HCT116 (cell line): Measurements from ENCODE around the gene CCS. TPM values are rescaled to one million over a fixed set of nuclear protein-coding genes. Genes with fewer than 3 reads are reported as not detected.

Source experiments
- ATAC-seq: fragments of 200-7000 bp; cut with Tn5 transposase; 2 replicates; pipeline ENCODE4 v1.9.1; 2020; ENCODE audit warnings: mild to moderate bottlenecking, moderate library complexity
- BruUV-seq: library from RNA; stranded (reverse); fragments of 400-500 nt; replicated peaks from 2 replicates; lab custom pipeline; 2021; lab: Mats Ljungman, UMichigan
- CTCF ChIA-PET: fragments of 300-600 bp; sonication (Branson Sonifier 250); formaldehyde crosslinking; loops from one replicate; lab custom pipeline; 2021; ENCODE audit warnings: antibody characterized with exemption; lab: Charles Lee
- POLR2A ChIA-PET: fragments of 300-600, 350-600 bp; sonication (Branson Sonifier 250); formaldehyde crosslinking; loops from one replicate; lab custom pipeline; 2021; ENCODE audit warnings: antibody characterized with exemption; lab: Charles Lee
- RAD21 ChIA-PET, 2 experiments: fragments of 300-600 bp; sonication (Branson Sonifier 250); formaldehyde crosslinking; loops; one replicate each; lab custom pipeline; 2023; ENCODE audit warnings: low total read pairs in 2 of 2; ENCODE audit not compliant: uncharacterized antibody in 2 of 2, unreplicated experiment in 2 of 2, low non-redundant PET in 1 of 2; lab: Charles Lee
- DNase-seq: peaks from one replicate; pipeline ENCODE4 v3.0.0-alpha.2; 2010; ENCODE audit warnings: low read depth, low spot score
- H2AFZ ChIP-seq: fragments of 200-600 bp; shearing (Covaris generic), sonication (generic); 2 replicates; pipeline ENCODE4 v1.6.1; 2017; ENCODE audit warnings: low read depth, mixed run types, mixed read lengths, antibody characterized with exemption, low read length; ENCODE audit not compliant: poor library complexity, severe bottlenecking
- H3K27ac ChIP-seq: 2 replicates; pipeline ENCODE4 v1.5.1; 2012; ENCODE audit warnings: low read depth, low read length
- H3K27me3 ChIP-seq: fragments of 200-600 bp; sonication (generic); 2 replicates; pipeline ENCODE4 v1.6.1; 2016; ENCODE audit warnings: mixed run types, low read length, mixed read lengths; ENCODE audit not compliant: insufficient read depth
- H3K36me3 ChIP-seq, 2 experiments: fragments of 200-500 bp in 1 of 2; fragments of 200-600 bp in 1 of 2; sonication (Bioruptor generic) in 1 of 2; sonication (generic) in 1 of 2; 2 replicates each; pipeline versions ENCODE4 v1.5.1 to v1.6.1; 2014 to 2016; ENCODE audit warnings: low read length in 2 of 2, inconsistent platforms in 1 of 2, mixed read lengths in 1 of 2, mixed run types in 1 of 2; ENCODE audit not compliant: insufficient read depth in 2 of 2, control insufficient read depth in 1 of 2
- H3K4me1 ChIP-seq, 2 experiments: fragments of 200-600 bp in 1 of 2; sonication (generic) in 1 of 2; 2 replicates each; pipeline versions ENCODE4 v1.5.1 to v1.6.1; 2012 to 2017; ENCODE audit warnings: low read length in 2 of 2, inconsistent platforms in 1 of 2, mild to moderate bottlenecking in 1 of 2, mixed read lengths in 1 of 2, mixed run types in 1 of 2, moderate library complexity in 1 of 2; ENCODE audit not compliant: insufficient read depth in 2 of 2, control insufficient read depth in 1 of 2
- H3K4me2 ChIP-seq: fragments of 200-600 bp; sonication (generic); 2 replicates; pipeline ENCODE4 v1.6.1; 2017; ENCODE audit warnings: mixed run types, low read length, mixed read lengths
- H3K4me3 ChIP-seq, 2 experiments: fragments of 200-600 bp in 1 of 2; sonication (generic) in 1 of 2; replicated peaks in 1 of 2; 2 replicates each; pipeline ENCODE4 v1.5.1; 2011 to 2016; ENCODE audit warnings: low read length in 2 of 2, control low read depth in 1 of 2, low read depth in 1 of 2, mild to moderate bottlenecking in 1 of 2, mixed read lengths in 1 of 2, mixed run types in 1 of 2
- H3K79me2 ChIP-seq: fragments of 200-600 bp; sonication (generic); 2 replicates; pipeline ENCODE4 v1.6.1; 2017; ENCODE audit warnings: mild to moderate bottlenecking, mixed run types, low read length, moderate library complexity, mixed read lengths; ENCODE audit not compliant: insufficient read depth
- H3K9ac ChIP-seq: fragments of 200-600 bp; sonication (generic); 2 replicates; pipeline ENCODE4 v1.6.1; 2016; ENCODE audit warnings: low read length, mixed read lengths
- H3K9me2 ChIP-seq: fragments of 200-600 bp; sonication (generic), shearing (Covaris generic); 2 replicates; pipeline ENCODE4 v1.6.1; 2017; ENCODE audit warnings: mixed run types, mild to moderate bottlenecking, moderate library complexity; ENCODE audit not compliant: insufficient read depth
- H3K9me3 ChIP-seq, 2 experiments: fragments of 200-500 bp in 1 of 2; fragments of 200-600 bp in 1 of 2; sonication (Bioruptor generic) in 1 of 2; sonication (generic) in 1 of 2; 2 replicates each; pipeline ENCODE4 v1.6.1; 2014 to 2017; ENCODE audit warnings: low read length in 2 of 2, mixed read lengths in 2 of 2, inconsistent platforms in 1 of 2, low read depth in 1 of 2, mild to moderate bottlenecking in 1 of 2, mixed run types in 1 of 2, moderate library complexity in 1 of 2; ENCODE audit not compliant: control insufficient read depth in 1 of 2, insufficient read depth in 1 of 2
- H4K20me1 ChIP-seq: fragments of 200-600 bp; sonication (generic), shearing (Covaris generic); 2 replicates; pipeline ENCODE4 v1.6.1; 2017; ENCODE audit warnings: mixed run types, mild to moderate bottlenecking, moderate library complexity; ENCODE audit not compliant: insufficient read depth
- CBX3 ChIP-seq: IDR thresholded peaks from 2 replicates; pipeline ENCODE4 v1.6.1; 2012; ENCODE audit warnings: low read depth
- EGR1 ChIP-seq: IDR thresholded peaks from 2 replicates; pipeline ENCODE4 v1.6.1; 2012; ENCODE audit warnings: low read depth
- EZH2 ChIP-seq: fragments of 200-600 bp; sonication (generic); IDR thresholded peaks from 2 replicates; pipeline ENCODE4 v1.6.1; 2017; ENCODE audit warnings: antibody characterized with exemption, mixed run types
- FOSL1 ChIP-seq: IDR thresholded peaks from 2 replicates; pipeline ENCODE4 v1.6.1; 2012; ENCODE audit warnings: low read depth
- JUND ChIP-seq: IDR thresholded peaks from 2 replicates; pipeline ENCODE4 v1.6.1; 2012
- POLR2A ChIP-seq: IDR thresholded peaks from 2 replicates; pipeline ENCODE4 v1.7.0; 2011; ENCODE audit warnings: borderline replicate concordance; ENCODE audit not compliant: insufficient read depth, insufficient read length; ENCODE audit errors: extremely low read depth
- RAD21 ChIP-seq: IDR thresholded peaks from 2 replicates; pipeline ENCODE4 v1.6.1; 2012; ENCODE audit warnings: low read depth, mild to moderate bottlenecking
- SIN3A ChIP-seq: IDR thresholded peaks from 2 replicates; pipeline ENCODE4 v1.6.1; 2012; ENCODE audit warnings: low read depth
- SRF ChIP-seq: IDR thresholded peaks from 2 replicates; pipeline ENCODE4 v1.6.1; 2012; ENCODE audit warnings: low read depth
- ZFX ChIP-seq: fragments of 450-650 bp; IDR thresholded peaks from 2 replicates; pipeline ENCODE4 v1.6.1; 2017
- ZNF274 ChIP-seq: fragments of 200-500 bp; sonication (Bioruptor generic); IDR thresholded peaks from 2 replicates; pipeline ENCODE4 v1.6.1; 2014; ENCODE audit warnings: mild to moderate bottlenecking, low read depth, low read length, inconsistent platforms
- intact Hi-C: fragments of 100-400 bp; cut with micrococcal nuclease; formaldehyde crosslinking; loops from 2 replicates; pipeline ENCODE4 v1.10.0; 2022
- total RNA-seq: library from RNA; stranded (reverse); gene quantifications from one replicate; pipeline ENCODE4 v1.2.1, GENCODE V29; 2021; ENCODE audit not compliant: unreplicated experiment
- TF ChIP-seq, protein P1 (sequence below): IDR thresholded peaks from 2 replicates; pipeline ENCODE4 v1.6.1; 2011; ENCODE audit warnings: mild to moderate bottlenecking, low read length, moderate library complexity; ENCODE audit not compliant: insufficient replicate concordance; ENCODE audit errors: extremely low read depth
- TF ChIP-seq, protein P2 (sequence below): IDR thresholded peaks from 2 replicates; pipeline ENCODE4 v1.6.1; 2012
- TF ChIP-seq, protein P3 (sequence below), 3 experiments: fragments of 200-600 bp in 1 of 3; sonication (generic) in 1 of 3; IDR thresholded peaks in 2 of 3; conservative IDR thresholded peaks in 1 of 3; 2 replicates each; pipeline ENCODE4 v1.5.1; 2012 to 2017; ENCODE audit warnings: low read depth in 2 of 3, low read length in 2 of 3, antibody characterized with exemption in 1 of 3, borderline replicate concordance in 1 of 3, control low read depth in 1 of 3, mild to moderate bottlenecking in 1 of 3, mixed read lengths in 1 of 3, mixed run types in 1 of 3, moderate library complexity in 1 of 3; ENCODE audit not compliant: insufficient read depth in 1 of 3

The CCS gene
- total RNA-seq, 1 experiment from 2014 or later = 40.6 TPM

DNA sequence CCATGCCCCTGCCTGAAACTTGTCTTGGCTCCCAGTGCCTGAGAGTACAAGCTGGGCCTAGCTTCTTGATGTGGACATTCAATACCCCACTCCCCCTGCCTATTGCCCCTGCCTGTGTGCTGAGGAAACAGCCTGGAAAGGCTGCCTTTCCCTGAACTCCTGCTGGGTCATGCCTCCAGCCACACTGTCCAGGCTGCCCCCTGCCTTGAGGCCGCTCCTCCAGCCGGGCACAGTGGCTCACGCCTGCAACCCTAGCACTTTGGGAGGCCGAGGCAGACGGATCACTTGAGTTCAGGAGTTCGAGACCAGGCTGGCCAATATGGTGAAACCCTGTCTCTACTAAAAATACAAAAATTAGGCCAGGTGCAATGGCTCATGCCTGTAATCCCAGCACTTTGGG is 10.1 kb downstream of the CCS start:
- Histone ChIP-seq H3K27ac (no peak overlapping the region), H3K4me1 (peaks cover 0 to 6% of the 10 kb centered on the region in 2 experiments; a peak in 1 of 4 replicates), H3K9me2 (no peaks in the 10 kb centered on the region), H4K20me1 (no peaks in the 10 kb centered on the region), H3K4me2 (no peak overlapping the region), H2AFZ (no peak overlapping the region), H3K36me3 (peaks cover 2 to 4% of the 10 kb centered on the region in 2 experiments; a peak in 3 of 4 replicates), H3K9me3 (no peaks in the 10 kb centered on the region), H3K9ac (no peak overlapping the region), H3K4me3 (no peak overlapping the region), H3K79me2 (no peaks in the 10 kb centered on the region), H3K27me3 (no peaks in the 10 kb centered on the region)
- ChIA-PET RAD21 (no interaction called here), POLR2A (no interaction called here), CTCF (no interaction called here)
- intact Hi-C loops = no loop called here
- DNase-seq (no peak), ATAC-seq (no peak)
- TF ChIP-seq FOSL1 = no peak
- TF ChIP-seq, protein P1, sequence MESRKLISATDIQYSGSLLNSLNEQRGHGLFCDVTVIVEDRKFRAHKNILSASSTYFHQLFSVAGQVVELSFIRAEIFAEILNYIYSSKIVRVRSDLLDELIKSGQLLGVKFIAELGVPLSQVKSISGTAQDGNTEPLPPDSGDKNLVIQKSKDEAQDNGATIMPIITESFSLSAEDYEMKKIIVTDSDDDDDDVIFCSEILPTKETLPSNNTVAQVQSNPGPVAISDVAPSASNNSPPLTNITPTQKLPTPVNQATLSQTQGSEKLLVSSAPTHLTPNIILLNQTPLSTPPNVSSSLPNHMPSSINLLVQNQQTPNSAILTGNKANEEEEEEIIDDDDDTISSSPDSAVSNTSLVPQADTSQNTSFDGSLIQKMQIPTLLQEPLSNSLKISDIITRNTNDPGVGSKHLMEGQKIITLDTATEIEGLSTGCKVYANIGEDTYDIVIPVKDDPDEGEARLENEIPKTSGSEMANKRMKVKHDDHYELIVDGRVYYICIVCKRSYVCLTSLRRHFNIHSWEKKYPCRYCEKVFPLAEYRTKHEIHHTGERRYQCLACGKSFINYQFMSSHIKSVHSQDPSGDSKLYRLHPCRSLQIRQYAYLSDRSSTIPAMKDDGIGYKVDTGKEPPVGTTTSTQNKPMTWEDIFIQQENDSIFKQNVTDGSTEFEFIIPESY = no peak
- TF ChIP-seq, protein P2, sequence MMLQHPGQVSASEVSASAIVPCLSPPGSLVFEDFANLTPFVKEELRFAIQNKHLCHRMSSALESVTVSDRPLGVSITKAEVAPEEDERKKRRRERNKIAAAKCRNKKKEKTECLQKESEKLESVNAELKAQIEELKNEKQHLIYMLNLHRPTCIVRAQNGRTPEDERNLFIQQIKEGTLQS = no peak
- TF ChIP-seq CBX3 = no peak
- no peak for TF ChIP-seq EZH2
- no peak for TF ChIP-seq RAD21
- no peak for TF ChIP-seq SRF
- TF ChIP-seq EGR1 = no peak
- TF ChIP-seq, protein P3, sequence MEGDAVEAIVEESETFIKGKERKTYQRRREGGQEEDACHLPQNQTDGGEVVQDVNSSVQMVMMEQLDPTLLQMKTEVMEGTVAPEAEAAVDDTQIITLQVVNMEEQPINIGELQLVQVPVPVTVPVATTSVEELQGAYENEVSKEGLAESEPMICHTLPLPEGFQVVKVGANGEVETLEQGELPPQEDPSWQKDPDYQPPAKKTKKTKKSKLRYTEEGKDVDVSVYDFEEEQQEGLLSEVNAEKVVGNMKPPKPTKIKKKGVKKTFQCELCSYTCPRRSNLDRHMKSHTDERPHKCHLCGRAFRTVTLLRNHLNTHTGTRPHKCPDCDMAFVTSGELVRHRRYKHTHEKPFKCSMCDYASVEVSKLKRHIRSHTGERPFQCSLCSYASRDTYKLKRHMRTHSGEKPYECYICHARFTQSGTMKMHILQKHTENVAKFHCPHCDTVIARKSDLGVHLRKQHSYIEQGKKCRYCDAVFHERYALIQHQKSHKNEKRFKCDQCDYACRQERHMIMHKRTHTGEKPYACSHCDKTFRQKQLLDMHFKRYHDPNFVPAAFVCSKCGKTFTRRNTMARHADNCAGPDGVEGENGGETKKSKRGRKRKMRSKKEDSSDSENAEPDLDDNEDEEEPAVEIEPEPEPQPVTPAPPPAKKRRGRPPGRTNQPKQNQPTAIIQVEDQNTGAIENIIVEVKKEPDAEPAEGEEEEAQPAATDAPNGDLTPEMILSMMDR (IDR thresholded peaks at IDR 0.05 in 2 of 3, conservative IDR thresholded peaks at IDR 0.05 in 1 of 3; ENCODE audit: borderline replicate concordance in 1 of 3, insufficient read depth in 1 of 3, low read depth in 2 of 3, low read length in 2 of 3) = no peak
- no peak for TF ChIP-seq POLR2A
- no peak for TF ChIP-seq ZFX
- TF ChIP-seq ZNF274 = no peak
- TF ChIP-seq SIN3A = no peak
- no peak for TF ChIP-seq JUND
- BruUV-seq = no TSS peak
